OCI-LY1 (cell line): ENCODE results near the gene RNF212.

ENCODE experiments used
- H2AFZ ChIP-seq: fragments of 200-600 bp; sonication (generic), shearing (Covaris generic); 2 replicates; pipeline ENCODE4 v1.6.0; 2014; ENCODE audit warnings: antibody characterized with exemption, mild to moderate bottlenecking, low read length
- H3F3A ChIP-seq: fragments of 200-600 bp; sonication (generic), shearing (Covaris generic); 2 replicates; pipeline ENCODE4 v1.6.0; 2014; ENCODE audit warnings: mild to moderate bottlenecking, antibody characterized with exemption, low read length, moderate library complexity; ENCODE audit not compliant: insufficient read depth
- H3K27ac ChIP-seq: fragments of 200-600 bp; sonication (generic); 2 replicates; pipeline ENCODE4 v1.5.1; 2014; ENCODE audit warnings: low read length, mixed run types, mild to moderate bottlenecking, low read depth; ENCODE audit not compliant: poor library complexity, severe bottlenecking
- H3K27me3 ChIP-seq: fragments of 200-600 bp; sonication (generic); 2 replicates; pipeline ENCODE4 v1.6.0; 2014; ENCODE audit warnings: antibody characterized with exemption, mild to moderate bottlenecking, low read length, moderate library complexity; ENCODE audit not compliant: insufficient read depth
- H3K36me3 ChIP-seq: fragments of 200-600 bp; sonication (generic); 2 replicates; pipeline ENCODE4 v1.6.1; 2014; ENCODE audit warnings: mild to moderate bottlenecking, antibody characterized with exemption, low read length, moderate library complexity, mixed read lengths; ENCODE audit not compliant: insufficient read depth
- H3K4me1 ChIP-seq: fragments of 200-600 bp; sonication (generic); 2 replicates; pipeline ENCODE4 v1.5.1; 2014; ENCODE audit warnings: mild to moderate bottlenecking, low read length, moderate library complexity; ENCODE audit not compliant: insufficient read depth, severe bottlenecking
- H3K4me2 ChIP-seq: fragments of 200-600 bp; sonication (generic), shearing (Covaris generic); 2 replicates; pipeline ENCODE4 v1.6.1; 2014; ENCODE audit warnings: low read length
- H3K4me3 ChIP-seq: fragments of 200-600 bp; sonication (generic); 2 replicates; pipeline ENCODE4 v1.5.1; 2014; ENCODE audit warnings: low read length, low read depth, mild to moderate bottlenecking, mixed read lengths; ENCODE audit not compliant: poor library complexity, severe bottlenecking
- H3K79me2 ChIP-seq: fragments of 200-600 bp; shearing (Covaris generic); 2 replicates; pipeline ENCODE4 v1.6.1; 2016; ENCODE audit warnings: mixed run types, low read length, mixed read lengths; ENCODE audit not compliant: insufficient read depth
- H3K9ac ChIP-seq: fragments of 200-600 bp; sonication (generic), shearing (Covaris generic); 2 replicates; pipeline ENCODE4 v1.6.1; 2014; ENCODE audit warnings: mild to moderate bottlenecking, low read length, mixed read lengths
- H3K9me2 ChIP-seq: fragments of 200-600 bp; sonication (generic), shearing (Covaris generic); 2 replicates; pipeline ENCODE4 v1.6.1; 2014; ENCODE audit warnings: low read depth, mild to moderate bottlenecking, low read length, mixed read lengths
- H3K9me3 ChIP-seq: fragments of 200-600 bp; shearing (Covaris generic); 2 replicates; pipeline ENCODE4 v1.6.1; 2014; ENCODE audit warnings: low read length, mixed read lengths
- H4K20me1 ChIP-seq: fragments of 200-600 bp; sonication (generic), shearing (Covaris generic); 2 replicates; pipeline ENCODE4 v1.6.0; 2016; ENCODE audit warnings: mild to moderate bottlenecking, low read length; ENCODE audit not compliant: insufficient read depth
- EZH2 ChIP-seq: fragments of 200-600 bp; sonication (generic), shearing (Covaris generic); IDR thresholded peaks from 2 replicates; pipeline ENCODE4 v1.8.0; 2017; ENCODE audit warnings: borderline replicate concordance, mixed run types, mild to moderate bottlenecking, antibody characterized with exemption, low read length, moderate library complexity, mixed read lengths
- TF ChIP-seq, protein P1 (sequence below): fragments of 200-600 bp; sonication (generic), shearing (Covaris generic); IDR thresholded peaks from 2 replicates; pipeline ENCODE4 v1.5.1; 2017; ENCODE audit warnings: mild to moderate bottlenecking, antibody characterized with exemption, low read length, moderate library complexity, mixed read lengths

RNF212 gene

DNA sequence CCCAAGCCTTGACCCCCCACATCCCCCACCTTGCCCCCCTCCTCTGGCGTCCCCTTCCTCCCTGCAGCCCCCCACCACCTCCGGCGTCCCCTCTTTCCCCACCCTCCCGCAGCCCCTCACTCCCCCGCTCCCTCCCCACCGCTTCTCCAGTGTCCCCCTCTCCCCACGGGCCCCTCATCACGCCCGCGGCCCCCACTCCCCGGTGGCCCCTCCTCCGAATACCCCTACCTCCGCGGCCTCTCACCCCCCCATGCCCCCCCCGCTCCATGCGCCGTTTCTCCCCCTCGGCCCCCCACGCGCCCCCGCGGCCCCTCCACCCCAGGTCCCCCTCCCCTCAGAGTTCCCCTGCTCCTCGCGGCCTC, 562 bp downstream of the RNF212 start:
- H3K4me3 ChIP-seq = no peak overlapping the region
- H3K79me2 ChIP-seq = no peaks in the 10 kb centered on the region
- no peaks in the 10 kb centered on the region for H3K4me1 ChIP-seq
- H3K27me3 ChIP-seq = no peaks in the 10 kb centered on the region
- H3K27ac ChIP-seq = no peak overlapping the region
- no peak overlapping the region for H3K9ac ChIP-seq
- H4K20me1 ChIP-seq = no peaks in the 10 kb centered on the region
- H3K4me2 ChIP-seq = no peak overlapping the region
- no peaks in the 10 kb centered on the region for H3K9me3 ChIP-seq
- no peak for TF ChIP-seq EZH2
- TF ChIP-seq, protein P1, sequence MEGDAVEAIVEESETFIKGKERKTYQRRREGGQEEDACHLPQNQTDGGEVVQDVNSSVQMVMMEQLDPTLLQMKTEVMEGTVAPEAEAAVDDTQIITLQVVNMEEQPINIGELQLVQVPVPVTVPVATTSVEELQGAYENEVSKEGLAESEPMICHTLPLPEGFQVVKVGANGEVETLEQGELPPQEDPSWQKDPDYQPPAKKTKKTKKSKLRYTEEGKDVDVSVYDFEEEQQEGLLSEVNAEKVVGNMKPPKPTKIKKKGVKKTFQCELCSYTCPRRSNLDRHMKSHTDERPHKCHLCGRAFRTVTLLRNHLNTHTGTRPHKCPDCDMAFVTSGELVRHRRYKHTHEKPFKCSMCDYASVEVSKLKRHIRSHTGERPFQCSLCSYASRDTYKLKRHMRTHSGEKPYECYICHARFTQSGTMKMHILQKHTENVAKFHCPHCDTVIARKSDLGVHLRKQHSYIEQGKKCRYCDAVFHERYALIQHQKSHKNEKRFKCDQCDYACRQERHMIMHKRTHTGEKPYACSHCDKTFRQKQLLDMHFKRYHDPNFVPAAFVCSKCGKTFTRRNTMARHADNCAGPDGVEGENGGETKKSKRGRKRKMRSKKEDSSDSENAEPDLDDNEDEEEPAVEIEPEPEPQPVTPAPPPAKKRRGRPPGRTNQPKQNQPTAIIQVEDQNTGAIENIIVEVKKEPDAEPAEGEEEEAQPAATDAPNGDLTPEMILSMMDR = no peak
- H3F3A ChIP-seq = no peaks in the 10 kb centered on the region
- H3K9me2 ChIP-seq = no peaks in the 10 kb centered on the region
- H2AFZ ChIP-seq = no peak overlapping the region
- no peaks in the 10 kb centered on the region for H3K36me3 ChIP-seq

DNA sequence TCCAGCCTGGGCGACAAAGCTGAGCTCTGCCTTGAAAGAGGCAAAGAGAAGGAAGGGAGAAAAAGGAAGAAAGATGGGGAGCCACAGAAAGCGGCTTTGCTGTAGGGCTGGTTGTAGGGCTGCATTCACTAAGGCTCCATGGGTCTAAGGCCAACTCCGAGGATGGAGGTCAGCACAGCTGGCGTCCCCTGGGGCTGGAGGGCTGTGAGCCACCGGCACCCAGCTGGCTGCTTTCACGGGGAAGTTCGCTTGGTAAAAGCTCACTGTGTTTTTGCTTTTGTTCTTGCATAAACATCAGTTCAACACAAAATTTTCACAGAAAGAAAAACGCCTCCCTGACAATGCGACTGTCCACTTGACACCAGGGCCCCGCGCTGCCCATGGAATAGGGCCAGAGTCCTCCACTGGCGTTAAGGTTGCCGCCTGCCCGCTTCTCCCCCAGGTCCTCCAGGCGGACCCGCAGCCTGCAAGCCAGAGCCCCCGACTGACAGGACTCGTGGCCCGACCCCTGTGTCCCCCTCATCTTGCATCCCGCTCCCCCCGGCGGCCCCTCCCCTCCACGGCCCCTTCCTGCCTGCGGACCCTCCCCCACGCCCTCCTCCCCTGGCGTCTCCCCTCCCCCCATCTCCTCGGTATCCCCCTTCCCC, 1.1 kb downstream of the RNF212 start:
- Histone ChIP-seq H3K4me1 (no peaks in the 10 kb centered on the region), H3K4me2 (no peak overlapping the region), H2AFZ (no peak overlapping the region), H3K4me3 (no peak overlapping the region), H3K79me2 (no peaks in the 10 kb centered on the region), H3K9me2 (no peaks in the 10 kb centered on the region), H3K27me3 (no peaks in the 10 kb centered on the region), H3F3A (no peaks in the 10 kb centered on the region), H3K9me3 (no peaks in the 10 kb centered on the region), H3K9ac (no peak overlapping the region), H4K20me1 (no peaks in the 10 kb centered on the region), H3K36me3 (no peaks in the 10 kb centered on the region), H3K27ac (no peak overlapping the region)
- TF ChIP-seq EZH2 = no peak
- TF ChIP-seq, protein P1 = no peak

DNA sequence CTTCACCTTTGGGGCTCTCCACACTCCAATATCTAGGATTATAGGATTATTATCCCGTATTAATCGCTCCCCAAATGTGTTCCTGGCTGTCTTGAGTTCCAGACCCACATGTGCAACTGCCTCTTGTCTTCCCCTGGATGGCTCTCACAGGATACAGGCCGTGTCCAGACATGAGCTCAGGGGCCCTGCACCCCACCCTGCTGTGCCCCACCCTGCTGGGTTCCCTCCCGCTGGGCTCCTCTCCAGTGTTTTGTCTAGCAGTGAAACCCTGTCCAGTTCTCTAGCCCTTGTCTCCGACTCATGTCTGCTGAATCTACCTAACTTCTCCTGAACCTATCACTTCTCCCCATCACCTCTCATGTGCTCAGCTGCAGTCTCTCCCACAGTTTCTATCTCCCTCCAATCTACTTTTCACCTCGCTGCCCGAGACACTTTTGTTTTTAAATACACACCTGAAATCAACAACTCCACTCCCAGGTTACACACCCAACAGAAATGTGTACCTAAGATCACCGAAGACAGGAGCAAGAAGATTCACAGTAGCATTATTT, 2.0 kb downstream of the RNF212 start:
- H3K36me3 ChIP-seq = no peaks in the 10 kb centered on the region
- no peak overlapping the region for H3K27ac ChIP-seq
- no peaks in the 10 kb centered on the region for H4K20me1 ChIP-seq
- H3K9me3 ChIP-seq = no peaks in the 10 kb centered on the region
- H3K9ac ChIP-seq = no peak overlapping the region
- H3K27me3 ChIP-seq = no peaks in the 10 kb centered on the region
- no peaks in the 10 kb centered on the region for H3K79me2 ChIP-seq
- H3K4me1 ChIP-seq = no peaks in the 10 kb centered on the region
- no peak overlapping the region for H3K4me3 ChIP-seq
- H3K4me2 ChIP-seq = no peak overlapping the region
- H2AFZ ChIP-seq = no peak overlapping the region
- no peaks in the 10 kb centered on the region for H3F3A ChIP-seq
- no peaks in the 10 kb centered on the region for H3K9me2 ChIP-seq
- TF ChIP-seq, protein P1 = no peak
- no peak for TF ChIP-seq EZH2
